Lower leg skin (tissue), 3 donors: Measurements from ENCODE around the gene SUN5.

Experiments used
- CTCF ChIP-seq, 3 donors: fragments of 450-650 bp; IDR thresholded peaks; one replicate each; pipeline ENCODE4 v1.5.1; 2016; ENCODE audit warnings: antibody characterized with exemption in 3 of 3, mild to moderate bottlenecking in 3 of 3, moderate library complexity in 2 of 3
- POLR2A ChIP-seq, 2 donors: fragments of 450-650 bp; IDR thresholded peaks; one replicate each; pipeline ENCODE4 v1.6.1; 2016 to 2017; ENCODE audit warnings: antibody characterized with exemption in 2 of 2, mild to moderate bottlenecking in 1 of 2, moderate library complexity in 1 of 2

- TF ChIP-seq CTCF (IDR thresholded peaks at IDR 0.05) (no peak), POLR2A (IDR thresholded peaks at IDR 0.05) (no peak)
These were observed 42.2 kb downstream of the SUN5 start for GRCh38 chr20:32962053-32962452.
